Keratinocyte (primary cell): ENCODE measurements around the gene MCRIP2.
A peak's percentile ranks its signal among the peaks of the same experiment; 100 is the strongest.

Experiments used
- CTCF ChIP-seq, 3 experiments: IDR thresholded peaks in 1 of 3; conservative IDR thresholded peaks in 1 of 3; optimal IDR thresholded peaks in 1 of 3; 2 replicates in 2 of 3; 3 replicates in 1 of 3; pipeline versions ENCODE3 to v1.5.1; 2011; ENCODE audit warnings: low read length in 3 of 3, mild to moderate bottlenecking in 3 of 3, moderate library complexity in 2 of 3, control low read depth in 1 of 3, inconsistent platforms in 1 of 3; ENCODE audit not compliant: insufficient read depth in 2 of 3; ENCODE audit errors: extremely low read depth in 1 of 3
- EZH2 ChIP-seq: IDR thresholded peaks from one replicate; pipeline ENCODE4 v1.6.1; 2012; ENCODE audit warnings: inconsistent platforms, mild to moderate bottlenecking, low read length, moderate library complexity

GRCh38 chr16:680967-681745, 39.5 kb downstream of the MCRIP2 start:
- TF ChIP-seq EZH2 (no peak), CTCF (optimal IDR thresholded peaks at IDR 0.05 in 1 of 3, IDR thresholded peaks at IDR 0.05 in 1 of 3, conservative IDR thresholded peaks at IDR 0.05 in 1 of 3; ENCODE audit: extremely low read depth in 1 of 3, insufficient read depth in 2 of 3, low read length in 3 of 3) (peak in 1 of 3 experiments; percentile 39)
